Nephron progenitor cell (in vitro differentiated cells): ENCODE results near the gene ZFP57.

ENCODE experiments used
- DNase-seq: peaks from one replicate; pipeline ENCODE4 v3.0.0; 2021
- H3K27ac Mint-ChIP-seq: 2 replicates; pipeline ENCODE4 v1.8.0; 2021; ENCODE audit warnings: mild to moderate bottlenecking, moderate library complexity, mixed read lengths
- H3K27me3 Mint-ChIP-seq: 2 replicates; pipeline ENCODE4 v1.8.0; 2021; ENCODE audit warnings: mild to moderate bottlenecking, low read depth, mixed read lengths; ENCODE audit not compliant: poor library complexity
- H3K36me3 Mint-ChIP-seq: 2 replicates; pipeline ENCODE4 v1.8.0; 2021; ENCODE audit warnings: low read depth, mixed read lengths
- H3K4me1 Mint-ChIP-seq: 2 replicates; pipeline ENCODE4 v1.8.0; 2021; ENCODE audit warnings: mixed read lengths
- H3K4me3 Mint-ChIP-seq: 2 replicates; pipeline ENCODE4 v1.8.0; 2021; ENCODE audit warnings: mild to moderate bottlenecking, moderate library complexity, mixed read lengths
- H3K9me3 Mint-ChIP-seq: 2 replicates; pipeline ENCODE4 v1.8.0; 2021; ENCODE audit warnings: mild to moderate bottlenecking, moderate library complexity, mixed read lengths
- CTCF ChIP-seq: fragments of 200-600 bp; sonication (generic); IDR thresholded peaks from 2 replicates; pipeline ENCODE4 v1.5.0; 2021; ENCODE audit warnings: antibody characterized with exemption

ZFP57 gene

GRCh38 chr6:29681811-29682210, 859 bp upstream of the ZFP57 start:
- H3K27me3 Mint-ChIP-seq, result peaks cover 20% of the 10 kb centered on the region
- no peak for TF ChIP-seq CTCF
- no peak overlapping the region for H3K27ac Mint-ChIP-seq
- no peak for DNase-seq
- peaks cover 12% of the 10 kb centered on the region for H3K9me3 Mint-ChIP-seq
- H3K4me3 Mint-ChIP-seq, result no peak overlapping the region
- peaks cover 5% of the 10 kb centered on the region for H3K4me1 Mint-ChIP-seq
- no peaks in the 10 kb centered on the region for H3K36me3 Mint-ChIP-seq

GRCh38 chr6:29680416-29680815, 536 bp downstream of the ZFP57 start:
- Mint-ChIP-seq H3K9me3 (peaks cover 16% of the 10 kb centered on the region), H3K4me3 (no peak overlapping the region), H3K27me3 (peaks cover 20% of the 10 kb centered on the region), H3K4me1 (peaks cover 5% of the 10 kb centered on the region), H3K27ac (no peak overlapping the region), H3K36me3 (no peaks in the 10 kb centered on the region)
- TF ChIP-seq CTCF, result no peak
- no peak for DNase-seq

- no peaks in the 10 kb centered on the region for H3K36me3 Mint-ChIP-seq
- no peak overlapping the region for H3K4me3 Mint-ChIP-seq
- peaks cover 5% of the 10 kb centered on the region for H3K4me1 Mint-ChIP-seq
- DNase-seq, result no peak
- H3K27me3 Mint-ChIP-seq, result peaks cover 22% of the 10 kb centered on the region
- no peak overlapping the region for H3K27ac Mint-ChIP-seq
- peaks cover 15% of the 10 kb centered on the region for H3K9me3 Mint-ChIP-seq
- TF ChIP-seq CTCF, result no peak
Observed at GRCh38 chr6:29679962-29680361, 990 bp downstream of the ZFP57 start.

- H3K27me3 Mint-ChIP-seq, result peaks cover 23% of the 10 kb centered on the region
- TF ChIP-seq CTCF, result no peak
- no peak for DNase-seq
- no peak overlapping the region for H3K4me3 Mint-ChIP-seq
- no peaks in the 10 kb centered on the region for H3K36me3 Mint-ChIP-seq
- H3K27ac Mint-ChIP-seq, result no peak overlapping the region
- peaks cover 5% of the 10 kb centered on the region for H3K4me1 Mint-ChIP-seq
- peaks cover 13% of the 10 kb centered on the region for H3K9me3 Mint-ChIP-seq
Observed at GRCh38 chr6:29678114-29678513, 2.8 kb downstream of the ZFP57 start.

GRCh38 chr6:29676981-29677601, 3.9 kb downstream of the ZFP57 start:
- H3K9me3 Mint-ChIP-seq, result peaks cover 13% of the 10 kb centered on the region
- no peaks in the 10 kb centered on the region for H3K36me3 Mint-ChIP-seq
- H3K27ac Mint-ChIP-seq, result peak overlapping the region; percentile 91
- peaks cover 27% of the 10 kb centered on the region for H3K27me3 Mint-ChIP-seq
- no peak for TF ChIP-seq CTCF
- no peak for DNase-seq
- no peak overlapping the region for H3K4me3 Mint-ChIP-seq
- peaks cover 5% of the 10 kb centered on the region for H3K4me1 Mint-ChIP-seq

- no peak for TF ChIP-seq CTCF
- Mint-ChIP-seq H3K9me3 (peaks cover 10% of the 10 kb centered on the region), H3K36me3 (no peaks in the 10 kb centered on the region), H3K4me3 (no peak overlapping the region), H3K27ac (no peak overlapping the region), H3K4me1 (peaks cover 7% of the 10 kb centered on the region), H3K27me3 (peaks cover 34% of the 10 kb centered on the region)
- no peak for DNase-seq
Observed at GRCh38 chr6:29675561-29675960, 5.4 kb downstream of the ZFP57 start.
